ENCODE results near the gene CACNA2D2. TPM values are rescaled to one million over a fixed set of nuclear protein-coding genes. Genes with fewer than 3 reads are reported as not detected.
A peak's percentile ranks its signal among the peaks of the same experiment; 100 is the strongest.

Gene CACNA2D2
- total and polyA plus RNA-seq, 2 of the 8 experiments (the other 6 are each of a cell fraction or from before 2014, with no cell fraction given), result 14.1 to 25.0 TPM

DNA sequence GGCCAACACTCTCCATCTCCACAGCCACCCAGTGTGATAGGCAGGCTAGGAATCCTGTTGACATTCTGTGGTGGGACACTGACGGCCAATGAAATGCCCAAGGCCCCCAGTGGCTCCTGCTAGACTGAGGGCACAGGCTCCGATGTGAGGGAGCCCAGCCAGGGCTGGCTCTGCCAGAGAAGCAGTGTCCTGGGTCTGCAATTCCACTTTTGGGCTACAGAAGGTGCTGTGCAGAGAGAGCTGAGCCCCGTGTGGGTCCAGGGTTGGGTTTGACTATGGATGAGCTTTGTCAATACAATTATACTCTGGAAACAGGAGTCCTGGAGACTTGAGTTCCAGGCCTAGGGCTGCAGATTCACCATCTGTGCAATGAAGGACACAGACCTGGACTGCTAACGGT, 88.4 kb downstream of the CACNA2D2 start:
- H3K56ac ChIP-seq (replicated peaks; ENCODE audit: insufficient read length, low read depth, low read length), result no peak overlapping the region
- H4K91ac ChIP-seq (replicated peaks; ENCODE audit: insufficient read length, low read length), result no peak overlapping the region
- H3K18ac ChIP-seq (ENCODE audit: extremely low read depth, low read length), result no peak overlapping the region
- no peak overlapping the region for H3K9ac ChIP-seq (replicated peaks in 1 of 4; ENCODE audit: extremely low read depth in 1 of 4, low read depth in 3 of 4, low read length in 3 of 4)
- H4K20me1 ChIP-seq (replicated peaks in 1 of 2; ENCODE audit: control insufficient read depth in 1 of 2, insufficient read depth in 2 of 2, low read length in 2 of 2), result peaks cover 0 to 2% of the 10 kb centered on the region in 2 experiments
- H3K9me3 ChIP-seq (ENCODE audit: insufficient read depth in 2 of 2, low read depth in 1 of 2, low read length in 1 of 2), result no peaks in the 10 kb centered on the region
- 89% methylated on average over 4 of the region's 4 CpGs; no CpG with 5 or more reads in 1 of the 2 experiments for WGBS, 2 experiments (ENCODE audit: extremely low coverage in 1 of 2, insufficient coverage in 1 of 2, insufficient read length in 1 of 2, insufficient replicate concordance in 2 of 2, low coverage in 1 of 2, low lambda C conversion rate in 2 of 2, missing lambda C conversion rate in 1 of 2)
- H3K79me1 ChIP-seq (ENCODE audit: low read depth, low read length), result no peaks in the 10 kb centered on the region; the same call in 1 of the 2 replicates
- no peak overlapping the region for H4K5ac ChIP-seq (ENCODE audit: insufficient read length, low read depth, low read length)
- H2BK20ac ChIP-seq (ENCODE audit: low read length), result no peak overlapping the region
- H3K23ac ChIP-seq (ENCODE audit: insufficient read length), result no peak overlapping the region
- H3K4me2 ChIP-seq (ENCODE audit: insufficient read depth in 1 of 2, low read depth in 2 of 2, low read length in 2 of 2), result no peak overlapping the region
- H3K27me3 ChIP-seq (replicated peaks in 1 of 4; ENCODE audit: control insufficient read depth in 3 of 4, extremely low read depth in 1 of 4, insufficient read depth in 3 of 4, low read length in 3 of 4), result no peaks in the 10 kb centered on the region
- H3K23me2 ChIP-seq (ENCODE audit: low read depth, low read length), result no peaks in the 10 kb centered on the region
- ChIA-PET POLR2A (ENCODE audit: partially characterized antibody) (no interaction called here), CTCF (ENCODE audit: partially characterized antibody) (interaction anchor here (0.5 to 8.0 kb wide), 27 partner anchors 9 to 1920 kb away, joined by 3 to 63 read pairs (median 4); no protein-coding TSS in a partner anchor)
- H2AK5ac ChIP-seq (ENCODE audit: low read depth, low read length), result no peak overlapping the region
- no peaks in the 10 kb centered on the region; a peak in 1 of 8 replicates for H3K36me3 ChIP-seq (ENCODE audit: control insufficient read depth in 2 of 4, insufficient read depth in 4 of 4, low read length in 3 of 4)
- no peak overlapping the region for H2BK15ac ChIP-seq (ENCODE audit: low read length)
- no peak overlapping the region for H2BK12ac ChIP-seq (ENCODE audit: low read depth, low read length)
- H3K79me2 ChIP-seq (ENCODE audit: control insufficient read depth in 1 of 2, insufficient read depth in 2 of 2, low read length in 2 of 2), result no peaks in the 10 kb centered on the region
- peak in 2 of 3 experiments; percentile 43 to 72; a peak in 3 of 4 replicates for TF ChIP-seq CTCF (IDR thresholded peaks at IDR 0.05; ENCODE audit: control extremely low read depth in 1 of 3, insufficient read depth in 1 of 3, low read depth in 1 of 3, low read length in 3 of 3)
- TF ChIP-seq NANOG (IDR thresholded peaks at IDR 0.05; ENCODE audit: insufficient read depth, low read depth, low read length, poor library complexity, severe bottlenecking), result no peak
- peak; percentile 20 to 43; a peak in 3 of 4 replicates for TF ChIP-seq RAD21 (IDR thresholded peaks at IDR 0.05 in 1 of 2, conservative IDR thresholded peaks at IDR 0.05 in 1 of 2; ENCODE audit: low read depth in 2 of 2, low read length in 2 of 2)
- H4K8ac ChIP-seq (ENCODE audit: extremely low read depth, insufficient read depth, low read length), result no peak overlapping the region
- no peaks in the 10 kb centered on the region; a peak in 1 of 7 replicates for H3K4me1 ChIP-seq (replicated peaks in 1 of 4; ENCODE audit: control insufficient read depth in 3 of 4, insufficient read depth in 4 of 4, low read length in 3 of 4)
- no peak overlapping the region for H2AFZ ChIP-seq (ENCODE audit: low read length)
- peak in 1 of 2 experiments; percentile 58 for DNase-seq (ENCODE audit: low read depth in 1 of 2, low spot score in 2 of 2)
- FAIRE-seq, result no peak
- no peak overlapping the region for H3K4me3 ChIP-seq (ENCODE audit: extremely low read depth in 1 of 4, insufficient read depth in 2 of 4, low read depth in 3 of 4, low read length in 4 of 4)
- no peak overlapping the region for H3K14ac ChIP-seq (ENCODE audit: insufficient read length)
- no peak overlapping the region for H2BK120ac ChIP-seq (replicated peaks; ENCODE audit: low read depth, low read length)
- no peak overlapping the region for H3K4ac ChIP-seq (replicated peaks; ENCODE audit: insufficient read length, low read depth, low read length)
- H2BK5ac ChIP-seq (ENCODE audit: low read depth, low read length), result no peak overlapping the region
- no peak overlapping the region for H3K27ac ChIP-seq (ENCODE audit: low read depth, low read length)

Measured in H1 (cell line).